ENCODE measurements around the gene RNASE8.

DNA sequence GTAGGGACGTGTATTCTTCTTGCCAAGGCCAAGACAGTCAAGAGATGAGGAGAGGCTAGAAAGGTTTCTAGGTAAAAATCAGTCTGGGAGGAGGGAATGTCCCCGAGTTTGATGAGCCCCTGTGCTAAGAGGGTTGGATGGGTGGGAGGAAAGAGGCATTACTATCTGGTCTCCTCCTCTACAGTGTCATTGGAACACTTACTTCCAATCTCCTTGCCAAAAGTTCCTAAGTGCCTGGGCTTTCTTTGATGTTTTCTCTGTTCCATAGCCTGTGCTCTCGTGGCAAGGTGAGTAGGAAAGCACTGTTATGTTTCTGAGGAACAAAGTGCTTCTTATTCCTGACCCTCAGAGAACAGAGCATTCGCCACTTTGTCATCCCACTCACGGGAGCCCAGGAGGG lies 22.9 kb upstream of the RNASE8 start, which contains the start of gene RNASE13:
- TF ChIP-seq CTCF (IDR thresholded peaks at IDR 0.05) (no peak), POLR2A (IDR thresholded peaks at IDR 0.05) (no peak)
